Uterus (tissue), 4 donors: ENCODE data around the gene DHX38. TPM values are rescaled to one million over a fixed set of nuclear protein-coding genes. Genes with fewer than 3 reads are reported as not detected.

Source experiments
- DNase-seq, 2 donors: peaks; one replicate each; pipeline ENCODE4 v3.0.0-alpha.2; 2019 to 2020
- H3K27ac ChIP-seq, 2 donors: fragments of 200-600 bp; sonication (generic); 1 replicate in 1 of 2; 2 replicates in 1 of 2; pipeline ENCODE4 v1.5.1; 2016 to 2018
- H3K27me3 ChIP-seq, 2 donors: fragments of 200-600 bp; sonication (generic); one replicate each; pipeline ENCODE4 v1.5.1; 2018 to 2019; ENCODE audit warnings: control low read depth in 1 of 2
- H3K36me3 ChIP-seq, 2 donors: fragments of 200-600 bp; sonication (generic); one replicate each; pipeline ENCODE4 v1.5.1; 2019; ENCODE audit warnings: control low read depth in 1 of 2
- H3K4me1 ChIP-seq, 2 donors: fragments of 200-600 bp; sonication (generic); one replicate each; pipeline ENCODE4 v1.5.1; 2018 to 2019; ENCODE audit warnings: control low read depth in 1 of 2
- H3K4me3 ChIP-seq, 2 donors: fragments of 200-600 bp; sonication (generic); 1 replicate in 1 of 2; 2 replicates in 1 of 2; pipeline ENCODE4 v1.5.1; 2018 to 2019; ENCODE audit warnings: mild to moderate bottlenecking in 1 of 2
- H3K9me3 ChIP-seq, 2 donors: fragments of 200-600 bp; sonication (generic); one replicate each; pipeline ENCODE4 v1.5.1; 2019; ENCODE audit warnings: control low read depth in 1 of 2
- CTCF ChIP-seq, 4 experiments: fragments of 200-600 bp in 2 of 4; fragments of 450-650 bp in 2 of 4; sonication (generic) in 2 of 4; IDR thresholded peaks; one replicate each; pipeline ENCODE4 v1.5.1; 2016 to 2019; ENCODE audit warnings: antibody characterized with exemption in 4 of 4, mild to moderate bottlenecking in 2 of 4, moderate library complexity in 1 of 4
- POLR2A ChIP-seq, 2 donors: fragments of 450-650 bp; IDR thresholded peaks; one replicate each; pipeline ENCODE4 v1.6.1; 2016; ENCODE audit warnings: antibody characterized with exemption in 2 of 2, mild to moderate bottlenecking in 1 of 2, moderate library complexity in 1 of 2
- intact Hi-C: fragments of 100-400 bp; cut with DNase I; formaldehyde crosslinking; loops from one replicate; pipeline ENCODE4 v1.15.1; 2023; ENCODE audit warnings: low total_unique reads
- total RNA-seq, 4 donors: library from RNA; depleted of rRNA in 3 of 4; stranded (reverse); fragments of >200 nt in 3 of 4; gene quantifications; one replicate each; pipeline versions ENCODE4 v1.1.0 to v1.2.4, GENCODE V29; 2014 to 2023
- donor health status: DM: yes; HTN: yes; CAD: no.

Gene DHX38
- total RNA-seq, 4 donors from 2014 or later, result 12.8 to 73.6 (median 41.5) TPM

DNA sequence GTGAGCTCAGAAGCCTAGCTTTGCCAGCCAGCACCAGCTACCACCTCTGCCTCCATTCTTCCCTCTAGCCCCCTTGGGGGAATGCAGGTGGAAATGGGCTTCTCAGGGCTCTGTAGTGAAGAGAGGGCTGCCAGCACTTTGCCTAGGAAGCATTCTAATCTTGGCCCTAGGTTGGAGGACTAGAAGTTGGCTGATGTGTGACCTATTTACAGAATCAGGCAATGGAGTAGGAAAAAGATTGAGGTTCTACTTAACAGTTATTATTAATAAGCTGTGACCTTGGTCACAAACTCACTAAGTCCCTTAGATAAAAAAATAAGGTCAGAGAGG, 19.9 kb downstream of the DHX38 start:
- Histone ChIP-seq H3K4me1 (no peaks in the 10 kb centered on the region), H3K9me3 (no peaks in the 10 kb centered on the region), H3K27me3 (no peaks in the 10 kb centered on the region), H3K36me3 (no peaks in the 10 kb centered on the region), H3K27ac (no peak overlapping the region), H3K4me3 (no peak overlapping the region)
- intact Hi-C loops, result no loop called here
- TF ChIP-seq POLR2A (IDR thresholded peaks at IDR 0.05), result no peak
- no peak for TF ChIP-seq CTCF (IDR thresholded peaks at IDR 0.05)
- DNase-seq, result no peak

- DNase-seq, result no peak
- no peaks in the 10 kb centered on the region for H3K9me3 ChIP-seq
- no peak overlapping the region for H3K4me3 ChIP-seq
- TF ChIP-seq CTCF (IDR thresholded peaks at IDR 0.05), result no peak
- TF ChIP-seq POLR2A (IDR thresholded peaks at IDR 0.05), result no peak
- H3K36me3 ChIP-seq, result no peaks in the 10 kb centered on the region
- H3K4me1 ChIP-seq, result no peaks in the 10 kb centered on the region
- intact Hi-C loops, result no loop called here
- H3K27me3 ChIP-seq, result no peaks in the 10 kb centered on the region
- H3K27ac ChIP-seq, result no peak overlapping the region
These were observed 26.4 kb downstream of the DHX38 start for GRCh38 chr16:72120026-72120425.

- Histone ChIP-seq H3K27me3 (no peaks in the 10 kb centered on the region), H3K4me3 (no peak overlapping the region), H3K4me1 (no peaks in the 10 kb centered on the region), H3K36me3 (no peaks in the 10 kb centered on the region), H3K27ac (no peak overlapping the region), H3K9me3 (no peaks in the 10 kb centered on the region)
- TF ChIP-seq CTCF (IDR thresholded peaks at IDR 0.05) (no peak), POLR2A (IDR thresholded peaks at IDR 0.05) (no peak)
- intact Hi-C loops, result no loop called here
- DNase-seq, result no peak
These were observed 28.7 kb downstream of the DHX38 start for GRCh38 chr16:72122308-72122707.

DNA sequence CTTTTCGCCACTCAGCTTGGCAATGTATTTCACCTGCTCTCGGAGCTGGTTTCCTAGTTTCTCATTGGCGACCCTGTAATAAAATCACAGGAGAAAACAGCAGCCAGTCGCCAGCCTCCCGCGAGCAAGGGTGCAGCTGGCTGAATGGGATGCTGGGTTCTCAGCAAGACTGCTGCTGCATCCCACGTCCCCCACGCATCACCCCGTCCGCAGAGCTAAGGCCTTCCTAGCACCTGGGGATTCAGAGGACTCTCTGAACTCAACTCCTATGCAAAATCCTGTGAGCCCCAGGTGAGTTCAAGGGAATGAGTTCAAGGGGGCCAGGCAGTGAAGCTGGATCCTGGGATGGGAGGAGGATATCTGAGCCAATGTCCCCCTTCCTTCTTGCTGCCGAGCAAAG, 29.3 kb downstream of the DHX38 start:
- intact Hi-C loops, result no loop called here
- Histone ChIP-seq H3K4me1 (no peaks in the 10 kb centered on the region), H3K27ac (no peak overlapping the region), H3K27me3 (no peaks in the 10 kb centered on the region), H3K9me3 (no peaks in the 10 kb centered on the region), H3K36me3 (no peaks in the 10 kb centered on the region), H3K4me3 (no peak overlapping the region)
- TF ChIP-seq POLR2A (IDR thresholded peaks at IDR 0.05) (no peak), CTCF (IDR thresholded peaks at IDR 0.05) (no peak)
- no peak for DNase-seq

DNA sequence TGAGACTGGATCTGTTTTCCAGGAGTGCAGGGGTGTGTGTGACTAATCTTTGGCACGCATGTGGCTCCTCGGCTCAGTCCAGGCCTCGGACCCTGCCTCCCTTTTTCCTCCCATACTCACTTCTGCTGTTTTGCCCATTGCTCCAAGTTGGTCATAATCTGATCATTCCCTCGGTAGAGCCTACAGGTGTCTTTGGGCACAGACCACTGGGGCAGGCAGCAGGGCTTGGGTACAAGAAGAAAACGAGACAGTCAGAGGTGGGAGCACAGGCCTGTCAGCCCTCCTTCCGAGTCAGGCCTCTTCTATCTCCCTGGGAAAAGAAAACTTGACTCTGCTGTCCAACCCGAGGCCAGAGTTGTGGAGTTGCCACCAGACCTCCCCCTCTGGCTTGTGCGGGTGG, 29.8 kb downstream of the DHX38 start:
- Histone ChIP-seq H3K4me3 (no peak overlapping the region), H3K9me3 (no peaks in the 10 kb centered on the region), H3K27ac (no peak overlapping the region), H3K36me3 (no peaks in the 10 kb centered on the region), H3K4me1 (no peaks in the 10 kb centered on the region), H3K27me3 (no peaks in the 10 kb centered on the region)
- no peak for TF ChIP-seq CTCF (IDR thresholded peaks at IDR 0.05)
- TF ChIP-seq POLR2A (IDR thresholded peaks at IDR 0.05), result no peak
- no peak for DNase-seq
- intact Hi-C loops, result no loop called here
